ENCODE results near the gene TBX6.
A peak's percentile ranks its signal among the peaks of the same experiment; 100 is the strongest.

Gene TBX6

GRCh38 chr16:30076276-30076791 lies 15.4 kb downstream of the TBX6 start:
- DNase-seq (ENCODE audit: insufficient read length, low spot score) (no peak), FAIRE-seq (no peak)
- TF ChIP-seq, protein P1, sequence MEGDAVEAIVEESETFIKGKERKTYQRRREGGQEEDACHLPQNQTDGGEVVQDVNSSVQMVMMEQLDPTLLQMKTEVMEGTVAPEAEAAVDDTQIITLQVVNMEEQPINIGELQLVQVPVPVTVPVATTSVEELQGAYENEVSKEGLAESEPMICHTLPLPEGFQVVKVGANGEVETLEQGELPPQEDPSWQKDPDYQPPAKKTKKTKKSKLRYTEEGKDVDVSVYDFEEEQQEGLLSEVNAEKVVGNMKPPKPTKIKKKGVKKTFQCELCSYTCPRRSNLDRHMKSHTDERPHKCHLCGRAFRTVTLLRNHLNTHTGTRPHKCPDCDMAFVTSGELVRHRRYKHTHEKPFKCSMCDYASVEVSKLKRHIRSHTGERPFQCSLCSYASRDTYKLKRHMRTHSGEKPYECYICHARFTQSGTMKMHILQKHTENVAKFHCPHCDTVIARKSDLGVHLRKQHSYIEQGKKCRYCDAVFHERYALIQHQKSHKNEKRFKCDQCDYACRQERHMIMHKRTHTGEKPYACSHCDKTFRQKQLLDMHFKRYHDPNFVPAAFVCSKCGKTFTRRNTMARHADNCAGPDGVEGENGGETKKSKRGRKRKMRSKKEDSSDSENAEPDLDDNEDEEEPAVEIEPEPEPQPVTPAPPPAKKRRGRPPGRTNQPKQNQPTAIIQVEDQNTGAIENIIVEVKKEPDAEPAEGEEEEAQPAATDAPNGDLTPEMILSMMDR (IDR thresholded peaks at IDR 0.05; ENCODE audit: insufficient read depth, missing control alignments) = no peak

- TF ChIP-seq, protein P1 (IDR thresholded peaks at IDR 0.05; ENCODE audit: insufficient read depth, missing control alignments) = peak; percentile 7
- FAIRE-seq = no peak
- peak; percentile 99 for DNase-seq (ENCODE audit: insufficient read length, low spot score)
These were observed 16.0 kb downstream of the TBX6 start, which contains the start of gene PPP4C for GRCh38 chr16:30075503-30076275. TSS of gene PPP4C (plus strand) at chr16:30075994. CDS start at chr16:30076378, 384 bp downstream.

DNA sequence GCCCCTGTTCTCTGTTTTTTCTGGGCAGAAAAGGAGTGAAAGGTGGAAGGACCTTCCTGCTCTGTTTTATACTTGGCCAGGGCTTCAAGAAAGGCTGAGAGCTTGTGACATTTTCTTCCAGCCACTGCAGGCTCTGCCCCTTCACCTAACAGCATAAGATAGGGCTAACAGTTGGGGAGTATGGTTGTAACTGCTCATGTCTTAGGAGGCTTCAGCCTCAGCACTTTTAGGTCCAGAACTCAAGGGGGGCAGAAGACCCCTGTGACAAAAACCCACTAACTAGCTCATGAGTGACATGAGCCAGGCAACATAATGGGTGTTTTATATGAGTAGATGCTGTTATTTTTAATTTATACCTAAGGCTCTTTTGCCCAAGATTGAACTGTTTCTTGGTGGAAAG lies 21.2 kb downstream of the TBX6 start:
- TF ChIP-seq, protein P1 (IDR thresholded peaks at IDR 0.05; ENCODE audit: insufficient read depth, missing control alignments) = no peak
- DNase-seq (ENCODE audit: insufficient read length, low spot score) (no peak), FAIRE-seq (no peak)

- FAIRE-seq = no peak
- TF ChIP-seq, protein P1 (IDR thresholded peaks at IDR 0.05; ENCODE audit: insufficient read depth, missing control alignments) = no peak
- no peak for DNase-seq (ENCODE audit: insufficient read length, low spot score)
These were observed 21.9 kb downstream of the TBX6 start for GRCh38 chr16:30069611-30070462.

DNA sequence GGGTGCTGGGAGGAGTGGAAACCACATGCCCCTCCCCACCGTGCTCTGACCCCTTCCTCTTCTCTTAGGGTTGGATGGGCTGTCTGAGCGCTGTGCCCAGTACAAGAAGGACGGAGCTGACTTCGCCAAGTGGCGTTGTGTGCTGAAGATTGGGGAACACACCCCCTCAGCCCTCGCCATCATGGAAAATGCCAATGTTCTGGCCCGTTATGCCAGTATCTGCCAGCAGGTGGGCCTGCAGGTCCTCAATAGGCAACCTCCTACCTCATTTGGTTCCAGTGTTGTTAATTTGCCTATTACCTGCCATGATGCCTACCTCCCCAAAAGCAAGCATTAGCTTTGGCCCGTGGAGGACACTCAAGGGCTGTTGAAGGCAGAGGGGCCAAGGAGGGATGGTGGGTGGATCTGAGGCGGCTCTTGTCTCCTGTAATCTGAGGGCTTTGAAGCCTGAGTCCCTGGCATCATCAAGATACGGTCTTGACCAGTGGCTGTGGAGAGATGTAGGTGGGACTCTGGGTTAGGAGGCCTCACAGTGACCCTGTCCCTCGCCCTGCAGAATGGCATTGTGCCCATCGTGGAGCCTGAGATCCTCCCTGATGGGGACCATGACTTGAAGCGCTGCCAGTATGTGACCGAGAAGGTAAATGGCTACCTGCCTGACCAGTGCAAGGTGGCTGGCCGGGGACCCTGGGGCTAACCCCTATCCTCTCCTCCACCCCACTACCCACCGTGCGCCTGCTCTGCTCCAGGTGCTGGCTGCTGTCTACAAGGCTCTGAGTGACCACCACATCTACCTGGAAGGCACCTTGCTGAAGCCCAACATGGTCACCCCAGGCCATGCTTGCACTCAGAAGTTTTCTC lies 22.7 kb downstream of the TBX6 start:
- DNase-seq (ENCODE audit: insufficient read length, low spot score) (no peak), FAIRE-seq (no peak)
- TF ChIP-seq, protein P1 (IDR thresholded peaks at IDR 0.05; ENCODE audit: insufficient read depth, missing control alignments) = peak; percentile 37

GRCh38 chr16:30068333-30068732 lies 23.4 kb downstream of the TBX6 start:
- FAIRE-seq = no peak
- TF ChIP-seq, protein P1 (IDR thresholded peaks at IDR 0.05; ENCODE audit: insufficient read depth, missing control alignments) = no peak
- no peak for DNase-seq (ENCODE audit: insufficient read length, low spot score)

All from D721Med (cell line).